SK-N-SH treated with all-trans-retinoic acid at 6 μM for 48 hours (cell line): ENCODE results near the gene KRT84.

Source experiments
- ARNTL ChIP-seq: fragments of 450-650 bp; formaldehyde crosslinking; IDR thresholded peaks from 2 replicates; pipeline ENCODE4 v1.5.0; 2020; ENCODE audit warnings: low read depth, mild to moderate bottlenecking, moderate library complexity, borderline replicate concordance
- ESRRG ChIP-seq: fragments of 250-450 bp; sonication (Bioruptor Pico); IDR thresholded peaks from 2 replicates; pipeline ENCODE4 v1.6.1; 2021; ENCODE audit warnings: mild to moderate bottlenecking
- OSR1 ChIP-seq: fragments of 250-450 bp; sonication (Bioruptor Pico); IDR thresholded peaks from 2 replicates; pipeline ENCODE4 v1.8.0; 2022; ENCODE audit warnings: moderate library complexity, mild to moderate bottlenecking, inconsistent platforms
- PPARA ChIP-seq: fragments of 250-450 bp; sonication (Bioruptor Pico); IDR thresholded peaks from 2 replicates; pipeline ENCODE4 v1.5.0; 2020; ENCODE audit warnings: mild to moderate bottlenecking, borderline replicate concordance
- RARB ChIP-seq: fragments of 250-450 bp; sonication (Bioruptor Pico); IDR thresholded peaks from 2 replicates; pipeline ENCODE4 v1.8.0; 2021; ENCODE audit warnings: mild to moderate bottlenecking, moderate library complexity
- SNAI2 ChIP-seq: fragments of 250-450 bp; sonication (Bioruptor Pico); IDR thresholded peaks from 2 replicates; pipeline ENCODE4 v1.5.0; 2020; ENCODE audit warnings: mild to moderate bottlenecking, moderate library complexity
- TCF4 ChIP-seq: fragments of 250-450 bp; sonication (Bioruptor Pico); IDR thresholded peaks from 2 replicates; pipeline ENCODE4 v1.8.0; 2021; ENCODE audit warnings: mild to moderate bottlenecking, moderate library complexity, borderline replicate concordance
- TOX ChIP-seq: fragments of 250-450 bp; sonication (Bioruptor Pico); IDR thresholded peaks from 2 replicates; pipeline ENCODE4 v1.8.0; 2021; ENCODE audit warnings: mild to moderate bottlenecking, moderate library complexity, borderline replicate concordance
- ZFP3 ChIP-seq: fragments of 250-450 bp; sonication (Bioruptor Pico); IDR thresholded peaks from 2 replicates; pipeline ENCODE4 v1.5.0; 2020; ENCODE audit warnings: mild to moderate bottlenecking, moderate library complexity
- ZNF70 ChIP-seq: fragments of 450-650 bp; formaldehyde crosslinking; IDR thresholded peaks from 2 replicates; pipeline ENCODE4 v1.5.0; 2020; ENCODE audit warnings: mild to moderate bottlenecking, moderate library complexity
- TF ChIP-seq, protein P1 (sequence below): fragments of 250-450 bp; sonication (Bioruptor Pico); IDR thresholded peaks from 2 replicates; pipeline ENCODE4 v1.5.1; 2020; ENCODE audit warnings: low read depth, mild to moderate bottlenecking, moderate library complexity
- TF ChIP-seq, protein P2 (sequence below): fragments of 250-450 bp; sonication (Bioruptor Pico); IDR thresholded peaks from 2 replicates; pipeline ENCODE4 v1.8.0; 2021; ENCODE audit warnings: low read depth, mild to moderate bottlenecking, moderate library complexity, borderline replicate concordance
- TF ChIP-seq, protein P3 (sequence below): fragments of 250-450 bp; sonication (Bioruptor Pico); IDR thresholded peaks from 2 replicates; pipeline ENCODE4 v1.8.0; 2020; ENCODE audit warnings: mild to moderate bottlenecking, moderate library complexity, borderline replicate concordance

DNA sequence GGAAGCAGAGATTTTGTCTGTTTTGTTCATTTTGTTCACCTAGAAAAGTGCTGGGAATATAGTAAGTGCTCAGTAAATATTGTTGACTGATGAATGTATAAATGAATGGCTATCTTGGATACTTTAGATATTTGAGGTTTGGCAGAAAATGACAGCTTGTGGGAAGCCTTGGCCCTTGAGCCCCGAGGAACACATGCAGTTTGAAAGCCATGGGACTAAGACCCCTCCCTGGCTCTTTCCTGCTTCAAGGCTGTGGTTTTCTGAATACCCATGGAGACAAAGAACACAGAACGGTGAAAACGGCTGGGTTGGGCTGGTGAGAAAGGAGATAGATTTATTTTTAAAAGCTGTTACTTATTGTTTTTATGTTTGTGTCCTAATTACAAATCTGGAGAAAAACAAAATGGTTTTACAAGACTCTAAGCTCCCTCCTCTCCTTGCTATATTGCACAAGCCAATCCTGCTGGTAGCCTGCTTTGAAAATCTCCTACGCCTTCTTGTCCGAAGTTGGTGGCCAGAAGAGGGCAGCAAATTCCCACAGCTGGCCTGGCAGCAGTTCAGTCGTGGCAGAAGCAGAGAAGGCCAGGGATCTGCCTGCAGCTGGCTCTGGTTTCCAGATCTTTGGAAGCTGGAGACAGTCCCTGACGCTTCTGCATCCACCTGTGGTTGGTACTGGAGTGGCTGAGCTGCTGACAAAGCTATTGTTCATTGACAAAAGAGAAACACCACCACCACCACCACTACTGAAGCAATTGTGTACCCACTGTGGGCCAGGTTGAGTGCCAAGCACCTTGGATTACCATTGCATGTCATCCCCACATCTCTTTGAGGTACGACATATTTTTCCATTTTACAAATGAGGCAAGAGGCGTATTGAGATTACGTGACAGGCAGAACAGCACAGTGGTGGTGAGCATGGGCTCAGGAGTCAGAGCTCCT is 13.0 kb downstream of the KRT84 start:
- TF ChIP-seq, protein P1, sequence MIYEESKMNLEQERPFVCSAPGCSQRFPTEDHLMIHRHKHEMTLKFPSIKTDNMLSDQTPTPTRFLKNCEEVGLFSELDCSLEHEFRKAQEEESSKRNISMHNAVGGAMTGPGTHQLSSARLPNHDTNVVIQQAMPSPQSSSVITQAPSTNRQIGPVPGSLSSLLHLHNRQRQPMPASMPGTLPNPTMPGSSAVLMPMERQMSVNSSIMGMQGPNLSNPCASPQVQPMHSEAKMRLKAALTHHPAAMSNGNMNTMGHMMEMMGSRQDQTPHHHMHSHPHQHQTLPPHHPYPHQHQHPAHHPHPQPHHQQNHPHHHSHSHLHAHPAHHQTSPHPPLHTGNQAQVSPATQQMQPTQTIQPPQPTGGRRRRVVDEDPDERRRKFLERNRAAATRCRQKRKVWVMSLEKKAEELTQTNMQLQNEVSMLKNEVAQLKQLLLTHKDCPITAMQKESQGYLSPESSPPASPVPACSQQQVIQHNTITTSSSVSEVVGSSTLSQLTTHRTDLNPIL (CRISPR knock-in tag) = no peak
- TF ChIP-seq ZFP3 (no peak), ARNTL (CRISPR knock-in tag) (no peak), ESRRG (CRISPR knock-in tag) (no peak), TCF4 (CRISPR knock-in tag) (no peak), ZNF70 (CRISPR knock-in tag) (no peak), SNAI2 (CRISPR knock-in tag) (no peak), PPARA (CRISPR knock-in tag) (no peak), TOX (CRISPR knock-in tag) (no peak), OSR1 (CRISPR knock-in tag) (no peak), RARB (CRISPR knock-in tag) (no peak)
- TF ChIP-seq, protein P2, sequence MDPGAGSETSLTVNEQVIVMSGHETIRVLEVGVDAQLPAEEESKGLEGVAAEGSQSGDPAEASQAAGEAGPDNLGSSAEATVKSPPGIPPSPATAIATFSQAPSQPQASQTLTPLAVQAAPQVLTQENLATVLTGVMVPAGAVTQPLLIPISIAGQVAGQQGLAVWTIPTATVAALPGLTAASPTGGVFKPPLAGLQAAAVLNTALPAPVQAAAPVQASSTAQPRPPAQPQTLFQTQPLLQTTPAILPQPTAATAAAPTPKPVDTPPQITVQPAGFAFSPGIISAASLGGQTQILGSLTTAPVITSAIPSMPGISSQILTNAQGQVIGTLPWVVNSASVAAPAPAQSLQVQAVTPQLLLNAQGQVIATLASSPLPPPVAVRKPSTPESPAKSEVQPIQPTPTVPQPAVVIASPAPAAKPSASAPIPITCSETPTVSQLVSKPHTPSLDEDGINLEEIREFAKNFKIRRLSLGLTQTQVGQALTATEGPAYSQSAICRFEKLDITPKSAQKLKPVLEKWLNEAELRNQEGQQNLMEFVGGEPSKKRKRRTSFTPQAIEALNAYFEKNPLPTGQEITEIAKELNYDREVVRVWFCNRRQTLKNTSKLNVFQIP = no peak
- TF ChIP-seq, protein P3, sequence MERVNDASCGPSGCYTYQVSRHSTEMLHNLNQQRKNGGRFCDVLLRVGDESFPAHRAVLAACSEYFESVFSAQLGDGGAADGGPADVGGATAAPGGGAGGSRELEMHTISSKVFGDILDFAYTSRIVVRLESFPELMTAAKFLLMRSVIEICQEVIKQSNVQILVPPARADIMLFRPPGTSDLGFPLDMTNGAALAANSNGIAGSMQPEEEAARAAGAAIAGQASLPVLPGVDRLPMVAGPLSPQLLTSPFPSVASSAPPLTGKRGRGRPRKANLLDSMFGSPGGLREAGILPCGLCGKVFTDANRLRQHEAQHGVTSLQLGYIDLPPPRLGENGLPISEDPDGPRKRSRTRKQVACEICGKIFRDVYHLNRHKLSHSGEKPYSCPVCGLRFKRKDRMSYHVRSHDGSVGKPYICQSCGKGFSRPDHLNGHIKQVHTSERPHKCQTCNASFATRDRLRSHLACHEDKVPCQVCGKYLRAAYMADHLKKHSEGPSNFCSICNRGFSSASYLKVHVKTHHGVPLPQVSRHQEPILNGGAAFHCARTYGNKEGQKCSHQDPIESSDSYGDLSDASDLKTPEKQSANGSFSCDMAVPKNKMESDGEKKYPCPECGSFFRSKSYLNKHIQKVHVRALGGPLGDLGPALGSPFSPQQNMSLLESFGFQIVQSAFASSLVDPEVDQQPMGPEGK (CRISPR knock-in tag) = no peak
